Fibroblast of lung (primary cell): Measurements from ENCODE around the gene ARHGAP28.

Source experiments
- CTCF ChIP-seq, 2 donors: IDR thresholded peaks in 1 of 2; conservative IDR thresholded peaks in 1 of 2; 1 replicate in 1 of 2; 2 replicates in 1 of 2; pipeline ENCODE4 v1.5.1; 2011 to 2012; ENCODE audit warnings: low read length in 2 of 2, control low read depth in 1 of 2, inconsistent platforms in 1 of 2, low read depth in 1 of 2, mild to moderate bottlenecking in 1 of 2
- EZH2 ChIP-seq: IDR thresholded peaks from 2 replicates; pipeline ENCODE4 v1.5.1; 2012; ENCODE audit warnings: low read length, control low read depth, mild to moderate bottlenecking; ENCODE audit errors: missing control alignments

- TF ChIP-seq CTCF (conservative IDR thresholded peaks at IDR 0.05 in 1 of 2, IDR thresholded peaks at IDR 0.05 in 1 of 2; ENCODE audit: low read depth in 1 of 2, low read length in 2 of 2): no peak
- no peak for TF ChIP-seq EZH2
Measured at GRCh38 chr18:6759579-6759978, 30.1 kb downstream of the ARHGAP28 start.
